Neural crest cell (in vitro differentiated cells): ENCODE data around the gene PTPRM. TPM values are rescaled to one million over a fixed set of nuclear protein-coding genes. Genes with fewer than 3 reads are reported as not detected.

ENCODE experiments used
- DNase-seq: peaks from one replicate; pipeline ENCODE4 v3.0.0; 2021; ENCODE audit warnings: low read depth, mixed read lengths, low spot score
- H3K27ac Mint-ChIP-seq: one replicate; pipeline ENCODE4 v1.8.0; 2021; ENCODE audit warnings: mild to moderate bottlenecking, mixed read lengths; ENCODE audit not compliant: unreplicated experiment
- H3K27me3 Mint-ChIP-seq: 2 replicates; pipeline ENCODE4 v1.8.0; 2021; ENCODE audit warnings: low read depth, mild to moderate bottlenecking, mixed read lengths
- H3K36me3 Mint-ChIP-seq: 2 replicates; pipeline ENCODE4 v1.8.0; 2021; ENCODE audit warnings: low read depth, mild to moderate bottlenecking, mixed read lengths
- H3K4me1 Mint-ChIP-seq: 2 replicates; pipeline ENCODE4 v1.8.0; 2021; ENCODE audit warnings: mixed read lengths
- H3K4me3 Mint-ChIP-seq: one replicate; pipeline ENCODE4 v1.8.0; 2021; ENCODE audit warnings: mild to moderate bottlenecking, mixed read lengths
- H3K9me3 Mint-ChIP-seq: 2 replicates; pipeline ENCODE4 v1.8.0; 2021; ENCODE audit warnings: mixed read lengths
- total RNA-seq: library from RNA; stranded (reverse); gene quantifications from 2 replicates; pipeline ENCODE4 v1.2.1, GENCODE V29; 2021
- TF ChIP-seq, protein P1 (sequence below): fragments of 200-600 bp; sonication (generic); conservative IDR thresholded peaks from 2 replicates; pipeline ENCODE4 v1.5.0; 2021; ENCODE audit warnings: antibody characterized with exemption, mild to moderate bottlenecking

The PTPRM gene
- total RNA-seq, 1 donor from 2014 or later: 7.7 TPM

DNA sequence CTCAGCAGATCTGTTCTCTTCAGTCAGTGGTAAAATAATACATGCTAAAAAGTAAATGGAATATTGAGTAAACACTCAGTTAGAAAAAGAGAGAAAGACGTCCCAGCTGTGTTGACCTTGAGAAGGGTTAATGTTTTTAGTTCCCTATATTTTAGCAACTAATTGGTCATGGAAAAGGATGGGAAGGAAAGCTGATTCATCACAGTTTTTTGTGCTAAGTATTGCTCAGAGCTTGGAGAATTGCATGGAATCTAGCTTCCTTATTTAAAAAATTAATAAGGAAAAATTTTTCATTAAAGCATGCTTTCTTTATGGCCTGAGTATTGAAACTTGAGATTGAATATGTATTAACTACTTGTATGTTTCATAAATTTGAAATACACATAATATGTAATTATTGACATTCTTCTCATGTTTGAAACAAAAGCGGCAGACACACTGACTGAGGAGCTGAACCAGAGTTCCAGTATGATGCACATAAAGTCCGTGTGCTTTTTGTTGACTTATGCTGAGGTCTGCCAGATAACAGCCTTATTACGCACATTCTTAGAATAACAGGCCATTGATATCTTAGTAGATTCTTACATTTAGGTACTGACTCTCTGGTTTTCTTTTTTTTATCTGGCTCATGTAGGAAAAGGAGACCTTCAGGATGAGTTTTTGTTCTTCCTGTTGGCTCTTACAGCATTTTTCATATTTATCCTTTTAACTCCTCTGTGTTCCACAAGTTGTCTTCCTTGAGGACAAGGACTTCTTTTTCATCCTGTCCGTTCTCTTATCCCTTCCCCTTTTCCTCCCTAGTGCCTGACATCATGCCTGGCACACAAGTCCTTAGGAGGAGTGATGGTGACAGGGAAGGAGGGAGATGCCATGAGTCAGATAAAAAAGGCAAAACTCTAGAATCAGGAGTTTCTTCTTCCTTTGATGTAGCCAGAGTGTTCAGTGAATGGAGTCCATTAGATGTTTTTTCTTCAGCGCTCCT lies 194.1 kb downstream of the PTPRM start:
- no peak for DNase-seq
- Mint-ChIP-seq H3K27me3 (no peaks in the 10 kb centered on the region), H3K4me1 (peaks cover 4% of the 10 kb centered on the region), H3K9me3 (no peaks in the 10 kb centered on the region), H3K36me3 (no peaks in the 10 kb centered on the region), H3K4me3 (no peak overlapping the region), H3K27ac (no peak overlapping the region)
- TF ChIP-seq, protein P1, sequence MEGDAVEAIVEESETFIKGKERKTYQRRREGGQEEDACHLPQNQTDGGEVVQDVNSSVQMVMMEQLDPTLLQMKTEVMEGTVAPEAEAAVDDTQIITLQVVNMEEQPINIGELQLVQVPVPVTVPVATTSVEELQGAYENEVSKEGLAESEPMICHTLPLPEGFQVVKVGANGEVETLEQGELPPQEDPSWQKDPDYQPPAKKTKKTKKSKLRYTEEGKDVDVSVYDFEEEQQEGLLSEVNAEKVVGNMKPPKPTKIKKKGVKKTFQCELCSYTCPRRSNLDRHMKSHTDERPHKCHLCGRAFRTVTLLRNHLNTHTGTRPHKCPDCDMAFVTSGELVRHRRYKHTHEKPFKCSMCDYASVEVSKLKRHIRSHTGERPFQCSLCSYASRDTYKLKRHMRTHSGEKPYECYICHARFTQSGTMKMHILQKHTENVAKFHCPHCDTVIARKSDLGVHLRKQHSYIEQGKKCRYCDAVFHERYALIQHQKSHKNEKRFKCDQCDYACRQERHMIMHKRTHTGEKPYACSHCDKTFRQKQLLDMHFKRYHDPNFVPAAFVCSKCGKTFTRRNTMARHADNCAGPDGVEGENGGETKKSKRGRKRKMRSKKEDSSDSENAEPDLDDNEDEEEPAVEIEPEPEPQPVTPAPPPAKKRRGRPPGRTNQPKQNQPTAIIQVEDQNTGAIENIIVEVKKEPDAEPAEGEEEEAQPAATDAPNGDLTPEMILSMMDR: no peak

DNA sequence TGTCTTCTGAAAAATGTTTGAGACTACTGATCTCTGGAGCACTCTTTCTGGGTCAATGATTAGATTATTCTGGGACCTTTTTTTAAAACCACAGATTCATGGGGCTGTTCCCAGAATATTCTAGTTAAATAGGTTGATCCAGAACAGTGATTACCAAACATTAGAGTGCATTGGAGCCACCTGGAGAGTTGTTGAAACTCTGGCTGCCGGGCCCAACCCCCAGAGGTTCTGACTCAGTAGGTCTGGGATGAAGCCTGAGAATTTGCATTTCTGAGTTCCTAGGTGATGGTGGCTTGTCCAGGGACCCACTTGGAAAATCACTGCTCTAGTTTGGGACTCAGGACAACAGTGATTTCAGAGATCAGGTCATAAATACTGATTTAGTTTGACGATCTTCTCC lies 197.3 kb downstream of the PTPRM start:
- TF ChIP-seq, protein P1: no peak
- H3K4me3 Mint-ChIP-seq: no peak overlapping the region
- H3K27ac Mint-ChIP-seq: no peak overlapping the region
- no peaks in the 10 kb centered on the region for H3K36me3 Mint-ChIP-seq
- H3K27me3 Mint-ChIP-seq: no peaks in the 10 kb centered on the region
- peaks cover 4% of the 10 kb centered on the region for H3K4me1 Mint-ChIP-seq
- DNase-seq: no peak
- H3K9me3 Mint-ChIP-seq: no peaks in the 10 kb centered on the region

DNA sequence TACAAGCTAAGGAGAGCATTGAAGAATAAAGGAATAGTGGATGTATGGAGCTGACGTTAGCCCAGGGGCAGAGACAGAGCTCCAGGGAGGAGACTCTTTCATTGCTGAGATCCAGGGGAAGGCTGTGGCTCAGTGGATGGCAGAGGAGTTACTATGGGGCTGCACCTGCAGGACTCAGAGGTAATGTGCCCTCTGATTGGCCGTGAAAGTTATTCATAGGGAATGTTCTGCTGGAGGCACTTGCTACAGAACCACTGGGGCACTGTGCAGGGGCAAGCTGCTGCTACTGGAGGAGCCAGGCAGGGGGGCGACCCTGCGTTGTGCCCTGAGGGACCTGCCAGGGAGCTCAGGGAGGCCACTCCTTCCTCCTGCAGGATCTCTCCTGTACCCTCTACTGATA lies 199.2 kb downstream of the PTPRM start:
- Mint-ChIP-seq H3K9me3 (no peaks in the 10 kb centered on the region), H3K4me1 (peaks cover 4% of the 10 kb centered on the region), H3K36me3 (no peaks in the 10 kb centered on the region), H3K27ac (no peak overlapping the region), H3K4me3 (no peak overlapping the region), H3K27me3 (no peaks in the 10 kb centered on the region)
- TF ChIP-seq, protein P1: no peak
- DNase-seq: no peak

- no peaks in the 10 kb centered on the region for H3K27me3 Mint-ChIP-seq
- H3K9me3 Mint-ChIP-seq: no peaks in the 10 kb centered on the region
- no peaks in the 10 kb centered on the region for H3K36me3 Mint-ChIP-seq
- H3K27ac Mint-ChIP-seq: no peak overlapping the region
- H3K4me3 Mint-ChIP-seq: no peak overlapping the region
- H3K4me1 Mint-ChIP-seq: peaks cover 4% of the 10 kb centered on the region
- DNase-seq: no peak
- TF ChIP-seq, protein P1: no peak
These were observed 199.7 kb downstream of the PTPRM start for GRCh38 chr18:7766817-7767216.

DNA sequence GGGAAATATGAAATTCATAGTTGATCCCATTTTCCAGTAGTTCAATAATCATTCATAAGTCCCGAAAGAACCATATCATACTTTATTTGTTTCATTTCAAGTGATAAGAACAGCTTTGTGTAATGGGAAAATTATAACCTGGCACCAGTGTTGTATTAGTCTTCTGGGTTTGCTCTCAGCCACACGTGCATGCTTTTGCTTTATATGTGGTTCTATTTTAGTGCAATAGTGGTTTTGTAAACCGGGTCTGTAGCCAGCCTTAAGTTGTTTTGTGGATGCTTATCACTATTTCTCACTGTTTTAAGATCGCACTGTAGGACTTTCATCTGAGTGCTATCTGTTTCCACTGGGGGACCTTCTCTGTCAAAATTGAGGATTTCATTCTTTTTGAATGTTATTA lies 203.8 kb downstream of the PTPRM start:
- no peak for DNase-seq
- no peaks in the 10 kb centered on the region for H3K27me3 Mint-ChIP-seq
- H3K4me1 Mint-ChIP-seq: peaks cover 11% of the 10 kb centered on the region
- no peak overlapping the region for H3K27ac Mint-ChIP-seq
- no peak overlapping the region for H3K4me3 Mint-ChIP-seq
- H3K36me3 Mint-ChIP-seq: no peaks in the 10 kb centered on the region
- TF ChIP-seq, protein P1: no peak
- no peaks in the 10 kb centered on the region for H3K9me3 Mint-ChIP-seq
